HEK293T (cell line): Measurements from ENCODE around the gene MYBBP1A.

Experiments used
- CTCF ChIA-PET: fragments of 350-600 bp; formaldehyde crosslinking; extraction: SDS; loops from one replicate; lab custom pipeline; 2021; ENCODE audit warnings: antibody characterized with exemption, inconsistent platforms; lab: Yijun Ruan, JAX
- POLR2A ChIA-PET: fragments of 350-600 bp; formaldehyde crosslinking; extraction: SDS; loops from one replicate; lab custom pipeline; 2020; ENCODE audit warnings: antibody characterized with exemption, inconsistent platforms; lab: Yijun Ruan, JAX
- DNase-seq: peaks from one replicate; pipeline ENCODE4 v3.0.0; 2012; ENCODE audit warnings: mixed read lengths; ENCODE audit errors: extremely low spot score
- ARNT ChIP-seq: fragments of 450-650 bp; IDR thresholded peaks from 2 replicates; pipeline ENCODE4 v1.6.1; 2017; ENCODE audit warnings: mild to moderate bottlenecking
- BHLHE40 ChIP-seq: fragments of 450-650 bp; IDR thresholded peaks from 2 replicates; pipeline ENCODE4 v1.6.1; 2016; ENCODE audit warnings: mild to moderate bottlenecking, moderate library complexity, borderline replicate concordance
- CTBP1 ChIP-seq: fragments of 450-650 bp; IDR thresholded peaks from 2 replicates; pipeline ENCODE4 v1.6.1; 2016; ENCODE audit warnings: borderline replicate concordance
- ELF4 ChIP-seq: fragments of 450-650 bp; IDR thresholded peaks from 2 replicates; pipeline ENCODE4 v1.6.1; 2017; ENCODE audit warnings: antibody characterized with exemption
- FOXA1 ChIP-seq: fragments of 450-650 bp; IDR thresholded peaks from 2 replicates; pipeline ENCODE4 v1.6.1; 2016; ENCODE audit warnings: mild to moderate bottlenecking
- FOXK2 ChIP-seq: fragments of 450-650 bp; IDR thresholded peaks from 2 replicates; pipeline ENCODE4 v1.6.1; 2016; ENCODE audit warnings: mild to moderate bottlenecking
- FOXM1 ChIP-seq: fragments of 450-650 bp; IDR thresholded peaks from 2 replicates; pipeline ENCODE4 v1.6.1; 2017; ENCODE audit warnings: mild to moderate bottlenecking, borderline replicate concordance
- HDGF ChIP-seq: fragments of 450-650 bp; IDR thresholded peaks from 2 replicates; pipeline ENCODE4 v1.6.1; 2017; ENCODE audit warnings: antibody characterized with exemption, borderline replicate concordance
- L3MBTL2 ChIP-seq: fragments of 450-650 bp; conservative IDR thresholded peaks from 2 replicates; pipeline ENCODE4 v1.6.1; 2016; ENCODE audit warnings: mild to moderate bottlenecking
- LEF1 ChIP-seq: fragments of 450-650 bp; IDR thresholded peaks from 2 replicates; pipeline ENCODE4 v1.6.1; 2017; ENCODE audit warnings: mild to moderate bottlenecking, borderline replicate concordance
- NFRKB ChIP-seq: fragments of 450-650 bp; IDR thresholded peaks from 2 replicates; pipeline ENCODE4 v1.6.1; 2016; ENCODE audit warnings: mild to moderate bottlenecking, moderate library complexity
- SP1 ChIP-seq: fragments of 450-650 bp; IDR thresholded peaks from 2 replicates; pipeline ENCODE4 v1.6.1; 2017
- SUZ12 ChIP-seq: fragments of 450-650 bp; IDR thresholded peaks from 2 replicates; pipeline ENCODE4 v1.6.1; 2016; ENCODE audit warnings: mild to moderate bottlenecking
- TARDBP ChIP-seq: fragments of 450-650 bp; IDR thresholded peaks from 2 replicates; pipeline ENCODE4 v1.6.1; 2016
- ZNF384 ChIP-seq: fragments of 450-650 bp; IDR thresholded peaks from 2 replicates; pipeline ENCODE4 v1.6.1; 2016
- TF ChIP-seq, protein P1 (sequence below): fragments of 450-650 bp; IDR thresholded peaks from 2 replicates; pipeline ENCODE4 v1.6.1; 2016

MYBBP1A gene

GRCh38 chr17:4573115-4573514 is 17.9 kb upstream of the MYBBP1A start:
- CTCF ChIA-PET: interaction anchor here (0.7 kb wide), 1 partner anchor 53 kb away, joined by 3 read pairs; no protein-coding TSS in a partner anchor

GRCh38 chr17:4572131-4572530 is 16.9 kb upstream of the MYBBP1A start:
- no peak for DNase-seq
- POLR2A ChIA-PET: no interaction called here
- CTCF ChIA-PET: no interaction called here
- TF ChIP-seq HDGF (no peak), CTBP1 (no peak), BHLHE40 (no peak), TARDBP (no peak), LEF1 (no peak), FOXK2 (no peak), ELF4 (no peak), FOXM1 (no peak), FOXA1 (no peak), ARNT (no peak), L3MBTL2 (no peak), ZNF384 (no peak), SUZ12 (no peak)

More at GRCh38 chr17:4573115-4573514, 17.9 kb upstream of the MYBBP1A start:
- DNase-seq: no peak
- TF ChIP-seq CTBP1 (no peak), HDGF (no peak), LEF1 (no peak)
- POLR2A ChIA-PET: no interaction called here

- TF ChIP-seq ZNF384 (no peak), ARNT (no peak), HDGF (no peak), ELF4 (no peak), BHLHE40 (no peak), FOXM1 (no peak), FOXK2 (no peak), SP1 (no peak), FOXA1 (no peak), NFRKB (no peak), SUZ12 (no peak), TARDBP (no peak)
- TF ChIP-seq, protein P1, sequence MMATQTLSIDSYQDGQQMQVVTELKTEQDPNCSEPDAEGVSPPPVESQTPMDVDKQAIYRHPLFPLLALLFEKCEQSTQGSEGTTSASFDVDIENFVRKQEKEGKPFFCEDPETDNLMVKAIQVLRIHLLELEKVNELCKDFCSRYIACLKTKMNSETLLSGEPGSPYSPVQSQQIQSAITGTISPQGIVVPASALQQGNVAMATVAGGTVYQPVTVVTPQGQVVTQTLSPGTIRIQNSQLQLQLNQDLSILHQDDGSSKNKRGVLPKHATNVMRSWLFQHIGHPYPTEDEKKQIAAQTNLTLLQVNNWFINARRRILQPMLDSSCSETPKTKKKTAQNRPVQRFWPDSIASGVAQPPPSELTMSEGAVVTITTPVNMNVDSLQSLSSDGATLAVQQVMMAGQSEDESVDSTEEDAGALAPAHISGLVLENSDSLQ: no peak
- DNase-seq: no peak
- ChIA-PET POLR2A (interaction anchor here (0.8 to 1.1 kb wide), 2 partner anchors 12 to 56 kb away, joined by 3 to 4 read pairs; no protein-coding TSS in a partner anchor), CTCF (interaction anchor here (0.6 to 1.2 kb wide), 5 partner anchors 41 to 300 kb away, joined by 3 to 5 read pairs (median 5); no protein-coding TSS in a partner anchor)
Measured at GRCh38 chr17:4569591-4569990, 14.4 kb upstream of the MYBBP1A start.

DNA sequence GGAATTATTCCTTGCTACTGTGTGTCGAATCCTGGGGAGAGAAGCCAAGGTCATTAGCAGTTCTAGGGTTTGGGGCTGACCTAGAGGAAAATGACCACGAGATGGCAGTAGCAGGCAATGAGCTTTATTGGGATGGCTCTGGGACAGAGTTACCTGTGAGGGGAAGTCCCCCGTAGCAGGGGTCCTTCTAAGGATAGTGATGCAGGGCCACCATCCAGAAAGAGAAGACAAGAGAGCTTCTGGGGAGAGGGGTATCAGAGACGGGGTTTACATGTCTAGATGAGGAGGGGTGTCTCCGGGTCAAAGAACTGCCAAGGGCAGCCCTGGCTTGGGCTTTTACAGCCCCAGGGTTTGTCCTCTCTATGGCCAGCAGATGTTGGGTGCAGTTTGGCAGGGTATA is 11.6 kb upstream of the MYBBP1A start:
- DNase-seq: peak; percentile 74
- ChIA-PET CTCF (interaction anchor here (0.6 to 2.5 kb wide), 19 partner anchors 10 to 156 kb away, joined by 3 to 51 read pairs (median 4); partner anchors contain the start of gene MYBBP1A), POLR2A (interaction anchor here (0.8 to 3.4 kb wide), 5 partner anchors 10 to 66 kb away, joined by 3 to 15 read pairs (median 7); partner anchors contain the start of genes MYBBP1A and SMTNL2)
- TF ChIP-seq ARNT (no peak), FOXK2 (no peak), ZNF384 (no peak), FOXM1 (no peak), SP1 (no peak), L3MBTL2 (no peak), BHLHE40 (no peak), SUZ12 (no peak), LEF1 (no peak), TARDBP (no peak), NFRKB (no peak), ELF4 (no peak)

DNA sequence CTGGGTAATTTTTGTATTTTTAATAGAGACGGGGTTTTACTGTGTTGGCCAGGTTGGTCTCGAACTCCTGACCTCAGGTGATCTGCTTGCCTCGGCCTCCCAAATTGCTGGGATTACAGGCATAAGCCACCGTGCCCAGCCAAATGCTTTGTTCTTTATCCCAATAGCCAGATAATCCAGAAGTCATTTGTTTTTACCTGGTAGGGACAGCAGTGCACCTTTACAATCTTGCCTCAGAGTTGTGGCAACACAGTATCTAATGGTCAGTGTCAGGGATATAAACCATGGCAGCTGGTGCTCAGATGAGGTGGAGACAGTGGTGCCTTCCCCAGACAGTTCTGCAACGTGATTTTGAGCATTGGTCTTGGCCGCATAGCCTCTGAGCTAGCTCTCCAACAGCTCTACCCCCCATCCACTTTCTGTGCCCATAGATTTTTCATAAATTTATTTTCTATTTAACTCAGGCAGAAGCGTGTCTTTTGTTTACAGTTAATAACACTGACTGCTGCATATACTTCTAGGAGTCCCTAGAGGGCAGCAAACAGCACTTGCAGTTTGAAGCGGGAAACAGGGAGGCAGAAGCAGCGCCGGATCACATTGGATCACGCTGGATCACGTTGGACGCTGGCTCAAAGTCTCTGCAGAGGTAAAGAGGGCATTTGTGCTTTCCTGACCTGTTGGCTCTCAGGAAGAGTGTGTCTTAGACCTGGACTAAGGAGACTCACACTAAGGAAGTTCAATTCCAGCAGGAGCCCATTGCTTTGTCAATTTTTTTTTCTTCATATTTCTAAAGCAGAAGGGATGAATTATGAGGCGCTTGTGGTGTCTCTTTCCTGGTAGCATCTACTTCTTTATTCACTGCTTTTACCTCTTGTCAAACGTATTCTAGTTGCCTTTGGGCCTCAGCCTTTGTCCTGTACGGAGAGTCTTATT is 10.3 kb upstream of the MYBBP1A start:
- DNase-seq: peak; percentile 82
- POLR2A ChIA-PET: interaction anchor here (3.4 kb wide), 1 partner anchor 18 kb away, joined by 9 read pairs; the partner anchor contains the start of gene SMTNL2
- no peak for TF ChIP-seq ARNT
- no peak for TF ChIP-seq ELF4
- TF ChIP-seq FOXK2: no peak
- TF ChIP-seq FOXM1: no peak
- TF ChIP-seq NFRKB: no peak
- TF ChIP-seq HDGF: no peak
- peak; percentile 97 for TF ChIP-seq L3MBTL2
- CTCF ChIA-PET: interaction anchor here (0.6 to 2.5 kb wide), 9 partner anchors 10 to 149 kb away, joined by 3 to 51 read pairs (median 3); partner anchors contain the start of gene MYBBP1A

- no peak for DNase-seq
- ChIA-PET POLR2A (no interaction called here), CTCF (interaction anchor here (0.7 kb wide), 1 partner anchor 65 kb away, joined by 4 read pairs; no protein-coding TSS in a partner anchor)
- TF ChIP-seq FOXA1 (no peak), ELF4 (no peak)
Measured at GRCh38 chr17:4562015-4562969, 7.1 kb upstream of the MYBBP1A start.
